Hepatocyte (in vitro differentiated cells): Measurements from ENCODE around the gene PDE4B.

Experiments used
- CTCF ChIP-seq: fragments of 200-600 bp; sonication (generic); IDR thresholded peaks from 2 replicates; pipeline ENCODE4 v1.5.1; 2016; ENCODE audit warnings: antibody characterized with exemption, mild to moderate bottlenecking; ENCODE audit not compliant: poor library complexity
- EZH2phosphoT487 ChIP-seq: fragments of 200-600 bp; sonication (generic); IDR thresholded peaks from one replicate; pipeline ENCODE4 v1.6.1; 2018; ENCODE audit warnings: antibody characterized with exemption, mild to moderate bottlenecking, low read depth, moderate library complexity; ENCODE audit not compliant: unreplicated experiment, severe bottlenecking

- no peak for TF ChIP-seq CTCF
- no peak for TF ChIP-seq EZH2phosphoT487
These were observed 162.8 kb downstream of the PDE4B start for GRCh38 chr1:65955503-65955902.
